NCI-H146 (cell line): ENCODE measurements around the gene ZNF221.
A peak's percentile ranks its signal among the peaks of the same experiment; 100 is the strongest.

ENCODE experiments used
- DNase-seq: peaks from one replicate; lab custom pipeline; 2025; lab: John Stamatoyannopoulos, UW

The ZNF221 gene

GRCh38 chr19:43957891-43958290 lies 6.9 kb downstream of the ZNF221 start:
- DNase-seq: no peak

- DNase-seq: no peak
These were observed 9.4 kb downstream of the ZNF221 start for GRCh38 chr19:43960411-43960810.

GRCh38 chr19:43966079-43966694 lies 15.2 kb downstream of the ZNF221 start:
- DNase-seq: no peak

- no peak for DNase-seq
These were observed 25.7 kb downstream of the ZNF221 start for GRCh38 chr19:43976732-43977131.

- no peak for DNase-seq
These were observed 32.5 kb downstream of the ZNF221 start for GRCh38 chr19:43983544-43983911.

GRCh38 chr19:43983912-43984686 lies 33.1 kb downstream of the ZNF221 start, which contains the start of gene ZNF155:
TSS of gene ZNF155 (plus strand) at chr19:43984188. CDS start at chr19:43988544, 4,356 bp downstream.
- peak; percentile 99 for DNase-seq

GRCh38 chr19:43984687-43985000 lies 33.6 kb downstream of the ZNF221 start:
- no peak for DNase-seq

- DNase-seq: no peak
These were observed 46.7 kb downstream of the ZNF221 start for GRCh38 chr19:43997631-43998290.

- no peak for DNase-seq
These were observed 51.2 kb downstream of the ZNF221 start for GRCh38 chr19:44002212-44002565.

GRCh38 chr19:44002566-44003460 lies 51.8 kb downstream of the ZNF221 start, which contains the start of gene ZNF230:
TSS of gene ZNF230 (plus strand) at chr19:44002957. CDS start at chr19:44007079, 4,122 bp downstream.
- peak; percentile 97 for DNase-seq

GRCh38 chr19:44003461-44004009 lies 52.5 kb downstream of the ZNF221 start:
- peak; percentile 19 for DNase-seq

GRCh38 chr19:44005973-44006372 lies 54.9 kb downstream of the ZNF221 start:
- DNase-seq: no peak

- DNase-seq: no peak
These were observed 56.4 kb downstream of the ZNF221 start for GRCh38 chr19:44007473-44007872.

GRCh38 chr19:44010468-44010867 lies 59.4 kb downstream of the ZNF221 start:
- no peak for DNase-seq
